NCI-H345 (cell line): Measurements from ENCODE around the gene MME.

Source experiments
- DNase-seq: peaks from one replicate; lab custom pipeline; 2025; lab: John Stamatoyannopoulos, UW

Gene MME

GRCh38 chr3:155079746-155080487 lies at the start of gene MME:
MME (plus strand) TSS chr3:155080319; CDS start chr3:155084168, 3,849 bp downstream.
- DNase-seq: no peak

DNA sequence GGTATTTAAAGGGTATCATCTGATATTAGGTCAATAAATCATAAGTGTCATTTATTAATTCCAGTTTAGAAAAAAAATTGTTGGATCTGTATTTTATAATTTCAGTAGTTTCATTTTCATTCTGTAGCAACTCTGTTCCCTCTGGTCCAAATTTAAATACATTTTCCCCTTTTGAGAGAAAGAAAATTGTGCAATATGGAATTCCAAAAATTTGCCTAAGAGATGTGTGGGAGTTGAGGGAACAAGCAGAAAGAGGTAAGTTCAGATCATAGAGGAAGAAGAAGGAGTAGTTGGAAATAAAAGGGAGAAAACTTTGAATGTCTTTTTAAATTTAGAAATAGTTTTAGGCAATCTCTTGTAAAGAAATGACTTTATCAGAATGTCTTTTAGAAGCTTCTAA lies 48.9 kb upstream of the MME start:
- DNase-seq: no peak

- DNase-seq: no peak
Measured at GRCh38 chr3:155032918-155033317, 47.2 kb upstream of the MME start.

- DNase-seq: no peak
Measured at GRCh38 chr3:155034786-155035185, 45.3 kb upstream of the MME start.

DNA sequence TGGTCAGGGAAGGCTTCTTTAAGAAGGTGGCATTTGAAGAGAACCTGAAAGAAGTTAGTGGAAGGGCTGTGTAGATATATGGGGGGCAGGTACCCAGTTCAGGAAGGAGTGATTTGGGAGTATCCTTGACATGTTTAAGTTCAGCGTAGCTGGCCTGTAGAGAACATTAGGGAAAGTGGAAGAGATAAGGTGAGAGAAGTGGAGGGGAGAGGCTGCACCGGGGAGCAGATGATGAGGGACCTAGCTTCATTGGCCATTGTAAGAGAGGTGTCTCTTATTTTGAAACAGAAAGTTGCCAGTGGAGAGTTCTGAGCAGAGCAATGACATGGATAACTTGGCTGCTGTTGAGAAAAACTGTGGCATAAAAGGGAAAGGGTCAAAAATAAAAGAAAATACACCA lies 44.6 kb upstream of the MME start:
- no peak for DNase-seq

GRCh38 chr3:155037508-155038202 lies 42.5 kb upstream of the MME start:
- no peak for DNase-seq

- no peak for DNase-seq
Measured at GRCh38 chr3:155038203-155038554, 41.9 kb upstream of the MME start.

- no peak for DNase-seq
Measured at GRCh38 chr3:155046935-155047334, 33.2 kb upstream of the MME start.

DNA sequence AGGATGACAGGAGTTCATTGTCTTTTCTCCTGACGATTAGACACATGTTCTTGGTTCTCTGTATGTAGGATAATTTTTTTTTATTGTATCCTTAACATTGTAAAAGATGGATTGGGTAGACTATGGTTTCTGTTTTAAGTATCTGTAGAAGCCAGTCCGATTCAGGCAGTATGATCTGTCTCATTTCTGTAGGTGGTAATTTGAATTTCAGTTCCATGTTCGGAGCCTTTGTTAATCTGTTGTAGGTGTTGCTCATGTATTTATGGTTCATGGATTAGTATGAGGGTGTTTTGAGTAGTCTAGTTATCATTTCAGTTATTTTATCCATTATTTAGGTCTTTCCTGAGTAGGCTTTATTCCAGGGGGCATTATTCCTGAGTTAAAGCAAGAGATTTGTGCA lies 32.4 kb upstream of the MME start:
- no peak for DNase-seq

- no peak for DNase-seq
Measured at GRCh38 chr3:155049959-155050358, 30.2 kb upstream of the MME start.

DNA sequence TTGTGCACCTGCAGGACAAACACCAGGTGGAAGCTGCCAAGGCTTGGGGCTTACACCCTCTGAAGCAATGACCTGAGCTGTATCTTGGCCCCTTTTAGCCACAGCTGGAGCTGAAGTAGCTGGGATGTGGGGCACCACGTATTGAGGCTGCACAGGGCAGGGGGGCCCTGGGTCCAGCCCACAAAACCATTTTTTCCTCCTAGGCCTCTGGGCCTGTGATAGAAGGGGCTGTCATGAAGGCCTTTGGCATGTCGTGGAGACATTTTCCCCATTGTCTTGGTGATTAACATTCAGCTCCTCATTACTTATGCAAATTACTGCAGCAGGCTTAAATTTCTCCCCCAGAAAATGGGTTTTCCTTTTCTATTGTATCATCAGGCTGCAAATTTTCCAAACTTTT lies 27.6 kb upstream of the MME start:
- no peak for DNase-seq

DNA sequence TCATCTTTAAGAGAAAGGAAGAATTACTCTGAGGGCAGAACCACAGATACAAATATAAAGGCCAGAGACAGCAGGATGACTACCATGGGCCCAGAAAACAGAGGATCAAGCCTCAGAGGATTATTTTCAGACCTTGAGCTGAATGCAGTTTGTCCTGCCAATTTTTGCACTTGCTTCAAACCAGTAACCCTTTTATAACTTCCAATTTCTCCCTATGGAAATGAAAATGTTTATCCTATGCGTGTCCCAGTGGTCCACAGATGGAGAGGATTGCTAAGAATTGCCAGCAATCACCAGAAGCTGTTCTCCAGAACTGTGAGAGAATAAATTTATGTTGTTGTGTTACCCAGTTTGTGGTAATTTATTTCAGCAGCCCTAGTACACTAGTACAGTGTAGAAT lies 26.4 kb upstream of the MME start:
- DNase-seq: no peak

GRCh38 chr3:155064920-155065319 lies 15.2 kb upstream of the MME start:
- no peak for DNase-seq

DNA sequence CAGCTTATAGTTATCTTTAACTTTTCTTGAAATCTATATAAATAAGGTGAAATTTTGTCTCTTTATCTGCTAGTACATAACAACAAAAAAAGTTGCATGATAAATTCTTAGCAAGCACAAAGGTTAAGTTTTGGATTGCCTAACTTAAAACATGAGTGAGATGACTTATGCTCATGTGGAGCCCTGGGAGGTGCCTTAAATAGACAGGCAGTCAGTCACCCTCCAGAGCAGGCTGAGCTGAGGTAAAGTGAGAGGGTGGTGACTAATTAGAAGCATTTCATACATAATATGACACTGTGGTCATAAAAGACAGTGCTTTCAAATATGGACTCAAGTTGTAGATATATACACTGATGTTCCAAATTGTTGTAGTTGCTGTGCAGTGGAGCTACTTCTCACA lies 14.6 kb upstream of the MME start:
- DNase-seq: no peak

- no peak for DNase-seq
Measured at GRCh38 chr3:155069729-155070128, 10.4 kb upstream of the MME start.

- DNase-seq: no peak
Measured at GRCh38 chr3:155070316-155070715, 9.8 kb upstream of the MME start.

GRCh38 chr3:155070932-155071387 lies 9.2 kb upstream of the MME start:
- no peak for DNase-seq

DNA sequence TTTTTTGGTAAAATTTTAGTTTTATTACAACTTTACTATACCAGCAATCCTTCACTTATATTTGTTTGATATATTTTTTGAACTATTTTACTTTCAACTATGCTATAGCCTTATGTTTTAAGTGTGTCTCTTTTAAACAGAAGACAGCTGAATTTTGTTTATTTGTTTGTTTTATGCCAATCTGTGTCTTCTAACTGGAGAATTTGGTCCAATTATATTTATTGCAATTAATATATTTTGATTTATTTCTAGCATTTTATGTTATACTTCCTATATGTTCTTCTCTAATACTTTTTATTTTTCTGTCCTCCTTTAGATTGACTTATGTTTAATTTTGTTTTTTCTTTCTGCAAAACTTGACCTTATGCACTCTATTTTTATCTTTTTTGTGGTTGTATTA lies 4.9 kb upstream of the MME start:
- no peak for DNase-seq

GRCh38 chr3:155076888-155077287 lies 3.2 kb upstream of the MME start:
- DNase-seq: no peak

GRCh38 chr3:155078711-155079467 lies 1.2 kb upstream of the MME start:
- DNase-seq: no peak

- DNase-seq: no peak
Measured at GRCh38 chr3:155079468-155079745, 712 bp upstream of the MME start.

GRCh38 chr3:155080692-155081091 lies 573 bp downstream of the MME start:
- no peak for DNase-seq

DNA sequence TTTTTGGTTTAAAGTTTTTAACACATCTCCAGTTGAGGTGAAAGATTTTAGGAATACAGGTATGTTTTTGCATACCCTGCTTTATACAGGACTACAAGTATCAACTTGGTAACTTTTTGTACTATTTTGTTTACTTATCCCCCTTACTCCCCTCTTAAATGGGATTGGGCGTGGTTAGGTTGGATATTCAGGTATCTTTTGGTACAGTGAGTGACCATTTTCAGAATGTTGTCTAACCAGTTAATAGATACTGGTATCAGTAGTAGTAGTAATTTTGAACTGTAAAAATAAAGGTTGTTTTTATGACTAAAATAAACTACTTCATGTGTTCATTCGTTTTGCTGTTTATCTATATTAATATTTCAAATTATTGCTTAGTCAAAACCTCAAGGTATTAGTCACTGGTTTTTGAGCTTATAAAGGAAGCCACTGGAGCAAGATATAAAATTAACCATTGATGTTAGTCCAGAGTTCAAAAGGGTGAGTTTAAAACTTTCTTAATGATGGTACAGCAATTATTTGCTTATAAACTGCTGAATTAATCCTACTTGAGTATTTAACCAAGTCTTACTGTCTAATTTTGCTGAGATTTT lies 3.3 kb downstream of the MME start:
- no peak for DNase-seq
